ENCODE results near the gene LHFPL6.

GRCh38 chr13:39604756-39605155 lies 1.8 kb upstream of the LHFPL6 start:
- TF ChIP-seq, protein P1, sequence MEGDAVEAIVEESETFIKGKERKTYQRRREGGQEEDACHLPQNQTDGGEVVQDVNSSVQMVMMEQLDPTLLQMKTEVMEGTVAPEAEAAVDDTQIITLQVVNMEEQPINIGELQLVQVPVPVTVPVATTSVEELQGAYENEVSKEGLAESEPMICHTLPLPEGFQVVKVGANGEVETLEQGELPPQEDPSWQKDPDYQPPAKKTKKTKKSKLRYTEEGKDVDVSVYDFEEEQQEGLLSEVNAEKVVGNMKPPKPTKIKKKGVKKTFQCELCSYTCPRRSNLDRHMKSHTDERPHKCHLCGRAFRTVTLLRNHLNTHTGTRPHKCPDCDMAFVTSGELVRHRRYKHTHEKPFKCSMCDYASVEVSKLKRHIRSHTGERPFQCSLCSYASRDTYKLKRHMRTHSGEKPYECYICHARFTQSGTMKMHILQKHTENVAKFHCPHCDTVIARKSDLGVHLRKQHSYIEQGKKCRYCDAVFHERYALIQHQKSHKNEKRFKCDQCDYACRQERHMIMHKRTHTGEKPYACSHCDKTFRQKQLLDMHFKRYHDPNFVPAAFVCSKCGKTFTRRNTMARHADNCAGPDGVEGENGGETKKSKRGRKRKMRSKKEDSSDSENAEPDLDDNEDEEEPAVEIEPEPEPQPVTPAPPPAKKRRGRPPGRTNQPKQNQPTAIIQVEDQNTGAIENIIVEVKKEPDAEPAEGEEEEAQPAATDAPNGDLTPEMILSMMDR (IDR thresholded peaks at IDR 0.05), result no peak
- TF ChIP-seq POLR2AphosphoS5 (IDR thresholded peaks at IDR 0.05) (no peak), POLR2A (IDR thresholded peaks at IDR 0.05) (no peak)
